Measurements from ENCODE around the gene C1orf159.

The C1orf159 gene

DNA sequence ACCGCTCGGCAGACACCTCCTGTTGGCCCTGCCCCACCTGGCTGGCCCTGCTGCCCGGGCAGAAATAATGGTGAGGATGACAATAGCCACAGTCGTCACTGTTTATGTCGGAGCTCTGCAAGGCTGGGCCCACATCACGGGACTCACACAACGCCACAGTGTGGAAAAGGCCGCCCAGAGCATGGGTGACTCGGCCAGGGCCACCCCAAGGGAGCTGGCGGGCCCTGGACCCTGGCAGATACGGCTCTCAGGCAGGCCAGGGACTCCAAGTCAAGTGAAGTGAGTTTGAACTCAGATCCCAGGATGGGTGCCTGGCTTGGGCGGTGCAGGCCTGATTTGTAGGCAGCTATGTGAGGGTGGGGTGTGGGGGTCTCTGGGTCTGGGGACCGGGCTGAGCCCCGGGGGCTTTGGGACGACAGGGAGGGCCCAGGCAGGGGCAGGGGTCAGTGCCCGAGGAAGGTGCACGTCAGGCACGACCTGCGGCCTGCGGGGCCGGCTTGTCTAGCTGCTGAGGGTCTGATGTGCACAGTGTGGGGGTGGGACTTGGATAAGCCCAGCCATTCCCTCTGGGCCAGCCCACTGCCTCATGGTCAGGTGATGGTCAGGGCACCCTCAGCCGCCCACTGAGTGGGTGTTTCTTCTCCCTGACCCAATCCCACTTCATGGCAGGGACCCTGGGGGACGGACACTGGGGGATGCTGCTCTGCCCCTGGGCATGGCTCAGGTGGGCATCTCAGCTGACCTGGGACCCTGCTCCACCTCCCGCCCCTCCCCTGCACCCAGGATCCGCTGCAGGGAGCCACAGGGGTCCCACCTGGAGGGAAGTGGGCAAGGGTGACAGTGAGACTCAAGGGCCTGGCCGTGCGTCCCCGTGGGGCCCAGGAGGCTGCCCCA is 42.8 kb downstream of the C1orf159 start:
- no peak for DNase-seq
- Histone ChIP-seq H3K27me3 (ENCODE audit: insufficient read depth, low read depth, severe bottlenecking) (peaks cover 7% of the 10 kb centered on the region), H3K27ac (no peak overlapping the region), H3K9me3 (ENCODE audit: severe bottlenecking) (no peaks in the 10 kb centered on the region), H3K4me3 (ENCODE audit: low read depth, low read length) (no peak overlapping the region), H3K36me3 (no peaks in the 10 kb centered on the region)
- no peak for TF ChIP-seq CTCF (IDR thresholded peaks at IDR 0.05; ENCODE audit: low read depth, low read length)

DNA sequence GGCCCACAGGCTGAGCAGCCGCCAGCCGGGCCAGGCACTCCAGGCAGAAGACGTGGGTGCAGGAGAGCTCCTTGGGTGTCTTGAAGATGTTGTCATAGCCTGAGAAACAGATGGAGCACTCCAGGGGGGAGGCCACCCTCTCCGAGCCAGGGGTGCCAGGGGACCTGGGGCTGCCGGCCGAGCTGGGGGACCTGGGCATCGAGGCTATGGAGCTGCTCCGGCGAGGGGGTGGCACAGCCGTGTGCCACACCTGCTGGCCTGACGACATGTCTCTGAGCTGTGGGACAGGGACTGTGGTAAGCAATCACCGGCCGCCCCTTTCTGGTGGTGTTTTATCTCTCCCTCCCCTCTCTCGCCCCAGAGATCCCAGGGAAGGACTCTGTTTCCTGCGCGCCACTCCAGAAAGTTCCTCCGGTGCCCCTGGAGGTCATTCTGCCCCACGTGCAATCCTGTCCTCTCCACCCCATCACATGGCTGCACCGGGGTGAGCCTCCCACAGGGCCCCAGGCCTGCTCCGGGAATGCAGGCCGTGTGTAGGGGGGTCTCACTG is 43.5 kb downstream of the C1orf159 start:
- Histone ChIP-seq H3K9me3 (ENCODE audit: severe bottlenecking) (no peaks in the 10 kb centered on the region), H3K27ac (no peak overlapping the region), H3K4me3 (ENCODE audit: low read depth, low read length) (no peak overlapping the region), H3K27me3 (ENCODE audit: insufficient read depth, low read depth, severe bottlenecking) (peaks cover 7% of the 10 kb centered on the region), H3K36me3 (no peaks in the 10 kb centered on the region)
- DNase-seq, result no peak
- no peak for TF ChIP-seq CTCF (IDR thresholded peaks at IDR 0.05; ENCODE audit: low read depth, low read length)

GRCh38 chr1:1071486-1072298 is 44.2 kb downstream of the C1orf159 start:
- H3K9me3 ChIP-seq (ENCODE audit: severe bottlenecking), result no peaks in the 10 kb centered on the region
- H3K36me3 ChIP-seq, result no peaks in the 10 kb centered on the region
- DNase-seq, result no peak
- H3K27ac ChIP-seq, result no peak overlapping the region
- H3K4me3 ChIP-seq (ENCODE audit: low read depth, low read length), result no peak overlapping the region
- H3K27me3 ChIP-seq (ENCODE audit: insufficient read depth, low read depth, severe bottlenecking), result peaks cover 7% of the 10 kb centered on the region
- no peak for TF ChIP-seq CTCF (IDR thresholded peaks at IDR 0.05; ENCODE audit: low read depth, low read length)

GRCh38 chr1:1069711-1070676 is 45.9 kb downstream of the C1orf159 start:
- H3K9me3 ChIP-seq (ENCODE audit: severe bottlenecking), result no peaks in the 10 kb centered on the region
- TF ChIP-seq CTCF (IDR thresholded peaks at IDR 0.05; ENCODE audit: low read depth, low read length), result no peak
- no peak overlapping the region for H3K27ac ChIP-seq
- H3K36me3 ChIP-seq, result no peaks in the 10 kb centered on the region
- DNase-seq, result no peak
- peaks cover 3% of the 10 kb centered on the region for H3K27me3 ChIP-seq (ENCODE audit: insufficient read depth, low read depth, severe bottlenecking)
- peak overlapping the region; percentile 58 for H3K4me3 ChIP-seq (ENCODE audit: low read depth, low read length)

DNA sequence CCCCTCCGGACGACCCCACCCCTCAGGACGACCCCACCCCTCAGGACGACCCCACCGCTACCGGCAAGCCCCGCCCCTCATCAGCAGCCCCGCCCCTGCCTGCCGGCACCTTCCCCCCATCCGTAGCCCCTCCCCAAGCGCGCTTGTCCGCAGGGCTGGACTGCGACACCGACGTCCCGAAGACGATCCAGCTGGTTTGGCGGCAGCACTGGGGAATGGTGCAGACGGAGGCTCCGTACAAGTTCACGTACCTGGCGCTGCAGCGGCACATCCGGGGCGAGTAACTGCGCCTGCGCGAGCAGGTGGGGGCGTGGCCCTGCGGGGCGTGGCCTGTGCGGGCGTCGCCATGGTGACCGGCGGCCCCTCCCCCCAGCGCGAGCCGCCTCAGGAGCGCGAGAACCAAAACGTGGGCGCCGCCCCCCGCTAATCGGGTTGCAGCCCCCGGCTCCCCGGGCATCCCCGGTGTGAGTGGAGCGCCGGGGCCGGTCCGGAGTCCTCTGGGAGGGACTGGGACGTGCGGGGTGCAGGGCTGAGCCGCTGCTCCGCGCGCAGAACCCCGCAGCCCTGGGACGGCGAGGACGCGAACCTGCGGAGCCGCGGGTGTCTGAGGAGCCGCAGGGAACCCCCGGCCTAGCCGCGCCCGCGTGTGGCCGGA is 46.7 kb downstream of the C1orf159 start:
- TF ChIP-seq CTCF (IDR thresholded peaks at IDR 0.05; ENCODE audit: low read depth, low read length), result no peak
- Histone ChIP-seq H3K4me3 (ENCODE audit: low read depth, low read length) (peak overlapping the region; percentile 58), H3K9me3 (ENCODE audit: severe bottlenecking) (no peaks in the 10 kb centered on the region), H3K36me3 (no peaks in the 10 kb centered on the region), H3K27me3 (ENCODE audit: insufficient read depth, low read depth, severe bottlenecking) (no peaks in the 10 kb centered on the region), H3K27ac (peak overlapping the region; percentile 26; the same call in 1 of the 2 replicates)
- DNase-seq, result peak; percentile 84
